Inferior parietal cortex (tissue), 1 donor: Measurements from ENCODE around the gene TMC2.

ENCODE experiments used
- DNase-seq: peaks from one replicate; pipeline ENCODE4 v3.0.0-alpha.2; 2016; ENCODE audit errors: extremely low spot score

Gene TMC2

DNA sequence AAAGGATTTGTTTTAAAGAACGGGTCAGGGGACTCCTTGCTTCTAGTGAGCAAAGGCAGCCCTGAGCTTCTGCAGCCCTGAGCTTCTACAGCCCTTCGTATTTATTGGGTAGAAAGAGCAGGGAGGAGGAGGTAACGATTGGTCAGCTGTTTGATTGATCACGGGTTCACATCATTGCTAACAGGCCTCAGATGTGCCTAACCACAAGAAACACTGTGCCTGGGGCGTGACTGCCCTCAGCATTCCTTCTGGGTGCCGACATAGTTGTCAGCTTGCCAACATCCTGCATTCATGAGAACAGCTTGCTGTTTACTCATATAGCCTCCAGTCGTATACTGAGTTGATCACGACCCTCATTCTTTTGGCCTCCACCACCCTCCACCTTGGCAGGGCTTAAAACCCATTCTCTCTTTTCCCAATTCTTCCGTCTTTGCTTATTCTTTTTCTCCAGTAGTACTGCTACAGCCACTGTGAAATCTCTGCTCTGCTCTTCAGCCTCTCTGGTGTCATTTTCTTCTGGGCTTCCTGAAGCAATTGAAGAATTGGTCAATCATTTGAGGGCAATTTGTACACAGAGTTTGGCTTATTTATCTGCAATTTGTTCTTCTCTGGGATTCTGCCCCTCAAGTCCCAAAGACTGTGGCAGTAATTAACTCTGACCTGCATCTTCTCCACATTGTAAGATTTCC, 90.6 kb downstream of the TMC2 start:
- DNase-seq = no peak

DNA sequence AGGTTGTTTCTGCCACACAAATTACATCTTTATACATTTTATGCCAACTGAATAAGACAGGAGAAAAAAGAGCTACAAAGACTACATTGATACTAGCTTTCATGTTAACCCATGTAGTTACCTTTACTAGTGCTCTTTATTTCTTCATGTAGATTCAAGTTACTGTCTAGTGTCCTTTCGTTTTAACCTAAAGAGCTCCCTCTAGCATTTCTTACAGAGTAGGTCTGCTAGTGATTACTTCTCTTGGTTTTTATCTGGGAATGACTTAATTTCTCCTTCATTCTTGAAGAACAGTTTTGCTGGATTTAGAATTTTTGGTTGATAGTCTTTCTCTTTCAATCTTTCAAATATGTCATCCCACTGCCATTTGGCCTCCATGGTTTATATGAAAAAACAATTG, 94.9 kb downstream of the TMC2 start:
- DNase-seq = no peak

DNA sequence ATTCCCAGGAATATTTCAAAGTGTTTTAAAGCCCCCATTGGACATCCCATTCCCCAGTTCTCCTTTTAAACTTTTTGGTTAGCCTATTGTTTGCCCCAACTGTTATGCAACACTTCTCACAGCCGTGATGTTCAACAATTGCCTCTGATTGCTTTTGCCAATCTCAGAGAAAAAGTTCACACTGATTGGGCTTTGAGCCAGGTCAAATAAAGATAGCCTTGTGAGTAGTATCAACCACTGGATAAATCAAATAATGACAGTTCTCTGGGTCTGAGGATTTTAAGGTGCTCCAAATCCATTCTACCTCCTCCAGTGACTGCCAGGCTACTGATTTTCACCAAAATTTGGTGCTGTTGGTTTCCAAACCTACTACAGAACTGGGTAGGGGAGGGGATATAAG, 97.0 kb downstream of the TMC2 start:
- no peak for DNase-seq

DNA sequence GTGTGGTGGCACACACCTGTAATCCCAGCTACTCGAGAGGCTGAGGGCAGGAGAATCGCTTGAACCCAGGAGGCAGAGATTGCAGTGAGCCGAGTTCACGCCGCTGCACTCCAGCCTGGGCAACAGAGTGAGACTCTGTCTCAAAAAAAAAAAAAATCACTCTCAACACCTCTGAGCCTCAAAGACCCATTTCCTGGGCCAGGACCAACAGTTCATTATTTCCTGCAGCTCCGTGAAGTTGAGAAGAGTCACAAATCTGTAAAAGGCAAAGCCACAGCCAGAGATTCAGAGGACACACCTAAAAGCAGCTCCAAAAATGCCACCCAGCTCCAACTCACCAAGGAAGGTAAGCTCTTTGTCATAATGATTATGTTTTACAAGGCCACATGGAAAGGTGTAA, 100.9 kb downstream of the TMC2 start:
- DNase-seq = no peak

DNA sequence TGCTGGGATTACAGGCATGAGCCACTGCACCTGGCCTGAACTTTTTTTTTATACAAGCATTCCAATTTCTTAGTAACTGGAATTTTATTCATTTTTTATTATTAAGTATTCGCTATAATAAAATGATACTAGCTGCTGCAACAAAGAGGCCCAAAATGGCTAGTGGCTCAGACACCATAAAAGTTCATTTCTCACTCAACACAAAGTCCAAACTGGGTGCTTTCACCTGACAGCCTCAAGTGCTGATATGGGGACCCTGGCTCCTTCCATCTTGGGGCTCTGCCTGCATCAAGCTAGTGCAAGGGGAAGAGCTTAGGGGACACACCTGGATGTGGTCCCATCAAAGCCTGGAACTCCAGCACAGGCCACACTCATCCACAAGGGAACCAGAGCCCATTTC, 103.9 kb downstream of the TMC2 start:
- DNase-seq = no peak

DNA sequence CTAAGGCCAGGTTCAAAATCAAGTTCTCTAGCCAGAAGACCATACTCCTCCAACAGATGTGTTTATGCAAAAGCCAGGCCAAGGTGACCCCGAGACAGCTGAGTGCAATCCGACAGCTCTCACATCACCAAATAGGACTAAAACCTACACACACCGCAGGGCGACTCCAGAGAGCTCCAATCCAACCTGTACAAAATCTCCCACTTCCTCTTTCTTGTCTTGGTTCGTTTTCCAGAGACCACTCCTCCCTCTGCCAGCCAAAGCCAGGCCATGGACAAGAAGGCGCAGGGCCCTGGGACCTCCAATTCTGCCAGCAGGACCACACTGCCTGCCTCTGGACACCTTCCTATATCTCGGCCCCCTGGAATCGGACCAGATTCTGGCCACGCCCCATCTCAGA, 104.5 kb downstream of the TMC2 start:
- DNase-seq = no peak

DNA sequence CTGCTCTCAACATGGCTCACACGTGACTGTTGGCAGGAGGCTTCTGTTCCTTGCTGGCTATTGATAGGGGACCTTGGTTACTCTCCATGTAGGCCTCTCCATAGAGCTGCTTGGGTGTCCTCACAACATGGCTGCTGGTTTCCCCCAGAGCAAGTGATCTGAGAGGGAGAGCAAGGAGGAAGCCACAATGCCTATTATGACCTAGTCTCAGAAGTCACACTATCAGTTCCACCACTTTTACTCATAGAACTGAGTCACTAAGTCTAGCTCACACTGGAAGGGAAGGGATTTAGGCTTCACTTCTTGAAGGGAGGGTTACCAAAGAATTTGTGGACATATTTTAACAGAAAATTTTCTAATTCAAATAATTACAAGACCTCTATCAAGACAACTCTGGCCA, 107.3 kb downstream of the TMC2 start:
- no peak for DNase-seq

DNA sequence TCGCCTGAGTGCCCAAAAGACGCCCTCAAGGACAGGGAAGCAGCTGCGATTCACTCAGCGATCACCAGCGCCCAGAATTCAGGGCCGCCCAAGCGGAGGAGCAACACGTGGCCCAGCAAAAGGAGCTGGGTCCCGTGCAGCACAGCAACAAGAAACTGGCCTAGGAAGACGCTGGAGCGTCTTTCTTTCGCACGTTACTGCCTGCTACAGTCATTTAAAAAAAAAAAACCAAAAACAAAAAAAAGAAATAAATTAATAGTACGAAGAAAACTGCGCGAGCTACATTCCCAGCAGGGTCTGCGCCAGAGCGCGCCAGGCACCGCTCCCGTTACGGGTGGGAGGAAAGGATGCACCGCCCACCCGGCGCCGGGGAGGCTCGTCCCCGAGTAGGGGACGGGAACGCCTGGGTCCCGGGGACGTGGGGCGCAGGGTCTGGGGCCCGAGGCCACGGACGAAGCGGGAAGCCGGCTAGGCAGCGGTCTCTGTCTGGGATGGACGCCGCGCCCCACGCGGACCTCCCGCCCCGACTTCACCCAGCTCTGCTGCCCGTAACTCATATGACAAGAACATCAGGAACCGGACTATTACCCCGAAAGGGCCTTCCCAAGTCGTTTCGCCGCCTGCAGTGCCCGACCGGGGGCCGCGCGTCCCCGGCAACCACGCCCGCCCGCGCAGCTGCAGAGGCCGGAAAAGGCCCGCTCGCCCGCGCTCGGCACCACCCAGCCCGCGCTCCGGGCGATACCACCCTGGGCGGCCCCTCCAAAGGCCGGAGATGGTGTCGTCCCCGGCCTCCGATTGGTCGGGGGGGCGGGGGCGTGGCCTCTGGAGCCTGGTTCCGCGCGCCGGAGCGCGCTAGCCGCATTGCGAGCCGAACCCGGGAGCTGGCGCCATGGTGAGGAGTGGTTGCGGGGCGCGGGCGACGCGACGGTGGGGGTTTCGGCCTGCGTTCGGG, 115.7 kb downstream of the TMC2 start, which contains the start of gene NOP56:
Gene NOP56 (plus strand): TSS at position 861 of the 952 bp plus-strand sequence. CDS start 29 bp downstream, at position 890.
- DNase-seq = peak; percentile 92

DNA sequence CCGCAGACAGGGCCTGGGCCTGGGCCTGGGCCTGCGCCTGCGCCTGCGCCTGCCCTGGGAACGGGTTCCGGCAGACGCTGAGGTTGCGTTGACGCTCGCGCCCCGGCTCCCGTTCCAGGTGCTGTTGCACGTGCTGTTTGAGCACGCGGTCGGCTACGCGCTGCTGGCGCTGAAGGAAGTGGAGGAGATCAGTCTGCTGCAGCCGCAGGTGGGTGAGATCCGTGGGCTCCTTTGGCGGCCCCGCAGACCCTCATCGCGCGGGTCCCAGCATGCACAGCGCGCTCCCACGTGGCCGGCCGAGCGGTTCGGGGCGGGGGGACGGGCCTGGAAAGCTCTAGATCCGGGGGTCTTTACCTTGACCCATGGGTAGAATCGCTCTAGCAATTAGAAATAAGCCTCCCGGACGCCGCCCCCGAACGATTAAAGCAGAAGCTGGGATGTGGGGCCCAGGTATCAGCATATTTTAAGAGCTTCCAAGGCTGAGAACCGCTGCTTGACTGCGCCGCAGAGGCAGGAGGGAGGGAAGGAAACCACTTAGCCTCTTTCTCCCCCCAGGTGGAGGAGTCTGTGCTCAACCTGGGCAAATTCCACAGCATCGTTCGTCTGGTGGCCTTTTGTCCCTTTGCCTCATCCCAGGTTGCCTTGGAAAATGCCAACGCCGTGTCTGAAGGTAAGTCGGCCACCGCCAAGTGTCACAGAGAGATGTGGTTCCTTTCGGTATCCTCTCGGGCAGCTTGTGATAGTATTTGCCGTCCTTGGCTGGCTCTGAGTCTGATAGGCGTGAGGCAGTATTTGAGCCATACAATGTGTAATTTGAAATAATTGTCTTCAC, 116.6 kb downstream of the TMC2 start:
- peak; percentile 54 for DNase-seq

DNA sequence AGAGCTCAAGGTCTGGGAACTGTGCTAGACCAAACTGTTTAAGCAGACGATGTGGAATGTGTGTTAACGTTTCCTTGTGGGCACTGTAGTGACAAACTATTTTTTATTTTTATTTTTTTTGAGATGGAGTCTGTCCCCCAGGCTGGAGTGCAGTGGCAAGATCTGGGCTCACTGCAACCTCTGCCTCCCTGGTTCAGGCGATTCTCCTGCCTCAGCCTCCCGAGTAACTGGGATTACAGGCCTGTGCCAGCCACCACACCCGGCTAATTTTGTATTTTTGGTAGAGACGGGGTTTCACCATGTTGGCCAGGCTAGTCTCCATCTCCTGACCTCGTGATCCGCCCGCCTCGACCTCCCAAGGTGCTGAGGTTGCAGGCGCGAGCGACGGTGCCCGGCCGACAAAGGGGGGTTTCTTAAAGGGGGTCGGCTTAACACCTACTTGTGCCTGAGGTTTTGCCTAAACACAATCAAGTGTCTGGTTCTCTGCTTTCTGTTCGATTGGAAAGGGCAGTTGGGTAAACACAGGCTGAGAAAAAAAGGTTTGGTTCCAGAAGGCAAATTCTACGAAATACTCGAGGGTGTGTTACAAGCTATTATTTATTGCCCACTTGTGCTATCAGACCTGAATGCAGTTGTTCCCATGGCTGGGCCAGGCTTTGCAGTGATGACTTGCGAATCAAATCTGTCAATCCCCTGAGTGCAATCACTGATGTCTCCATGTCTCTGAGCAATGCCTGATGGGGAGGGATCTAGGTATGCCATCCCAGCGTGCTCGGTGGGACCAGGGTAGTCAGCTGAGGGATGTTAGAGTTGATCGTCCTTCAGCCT, 117.4 kb downstream of the TMC2 start:
- DNase-seq = no peak

DNA sequence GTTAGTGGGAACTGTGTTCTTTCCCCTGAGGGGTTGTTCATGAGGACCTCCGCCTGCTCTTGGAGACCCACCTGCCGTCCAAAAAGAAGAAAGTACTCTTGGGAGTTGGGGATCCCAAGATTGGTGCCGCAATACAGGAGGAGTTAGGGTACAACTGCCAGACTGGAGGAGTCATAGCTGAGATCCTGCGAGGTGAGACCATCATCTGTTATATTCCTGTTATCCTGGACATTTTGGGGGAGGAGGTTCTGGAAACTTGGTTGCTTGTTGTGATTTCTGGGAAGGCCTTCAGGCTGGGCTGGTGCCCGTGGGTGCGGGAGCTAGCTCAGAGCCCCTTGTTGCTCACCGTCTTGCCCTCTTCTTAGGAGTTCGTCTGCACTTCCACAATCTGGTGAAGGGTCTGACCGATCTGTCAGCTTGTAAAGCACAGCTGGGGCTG, 118.0 kb downstream of the TMC2 start:
- DNase-seq = no peak

DNA sequence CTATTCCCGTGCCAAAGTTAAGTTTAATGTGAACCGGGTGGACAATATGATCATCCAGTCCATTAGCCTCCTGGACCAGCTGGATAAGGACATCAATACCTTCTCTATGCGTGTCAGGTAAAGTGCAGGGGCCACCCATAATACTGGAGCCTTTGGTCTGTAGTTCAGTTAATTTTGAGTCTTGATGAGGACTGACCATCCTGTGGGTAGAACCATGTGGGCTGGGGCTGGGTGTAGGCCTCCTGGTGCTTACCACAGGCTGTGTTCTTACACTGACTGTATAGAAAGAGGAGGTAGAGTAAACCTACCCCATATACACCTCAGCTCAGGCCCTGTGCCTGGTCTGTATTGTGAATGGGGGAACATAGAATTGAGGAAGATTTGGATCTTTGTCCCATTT, 118.5 kb downstream of the TMC2 start:
- no peak for DNase-seq

DNA sequence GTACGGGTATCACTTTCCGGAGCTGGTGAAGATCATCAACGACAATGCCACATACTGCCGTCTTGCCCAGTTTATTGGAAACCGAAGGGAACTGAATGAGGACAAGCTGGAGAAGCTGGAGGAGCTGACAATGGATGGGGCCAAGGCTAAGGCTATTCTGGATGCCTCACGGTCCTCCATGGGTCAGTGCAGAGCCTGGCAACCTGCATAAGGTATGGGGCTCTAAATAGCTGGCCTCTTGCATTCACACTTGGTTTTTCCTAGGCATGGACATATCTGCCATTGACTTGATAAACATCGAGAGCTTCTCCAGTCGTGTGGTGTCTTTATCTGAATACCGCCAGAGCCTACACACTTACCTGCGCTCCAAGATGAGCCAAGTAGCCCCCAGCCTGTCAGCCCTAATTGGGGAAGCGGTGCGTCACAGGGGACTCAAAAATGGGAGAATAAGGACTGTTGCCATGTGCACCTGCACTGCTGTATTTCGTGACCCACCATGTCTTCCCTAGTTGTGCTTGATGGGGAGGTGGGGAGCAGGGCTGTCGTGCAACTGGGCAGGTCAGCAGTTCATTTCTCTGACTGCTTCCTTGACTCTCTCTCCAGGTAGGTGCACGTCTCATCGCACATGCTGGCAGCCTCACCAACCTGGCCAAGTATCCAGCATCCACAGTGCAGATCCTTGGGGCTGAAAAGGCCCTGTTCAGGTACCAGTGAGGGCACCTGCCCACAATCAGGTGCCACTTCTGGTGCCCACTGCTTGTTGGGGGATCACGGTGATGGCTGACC, 119.2 kb downstream of the TMC2 start:
- no peak for DNase-seq

DNA sequence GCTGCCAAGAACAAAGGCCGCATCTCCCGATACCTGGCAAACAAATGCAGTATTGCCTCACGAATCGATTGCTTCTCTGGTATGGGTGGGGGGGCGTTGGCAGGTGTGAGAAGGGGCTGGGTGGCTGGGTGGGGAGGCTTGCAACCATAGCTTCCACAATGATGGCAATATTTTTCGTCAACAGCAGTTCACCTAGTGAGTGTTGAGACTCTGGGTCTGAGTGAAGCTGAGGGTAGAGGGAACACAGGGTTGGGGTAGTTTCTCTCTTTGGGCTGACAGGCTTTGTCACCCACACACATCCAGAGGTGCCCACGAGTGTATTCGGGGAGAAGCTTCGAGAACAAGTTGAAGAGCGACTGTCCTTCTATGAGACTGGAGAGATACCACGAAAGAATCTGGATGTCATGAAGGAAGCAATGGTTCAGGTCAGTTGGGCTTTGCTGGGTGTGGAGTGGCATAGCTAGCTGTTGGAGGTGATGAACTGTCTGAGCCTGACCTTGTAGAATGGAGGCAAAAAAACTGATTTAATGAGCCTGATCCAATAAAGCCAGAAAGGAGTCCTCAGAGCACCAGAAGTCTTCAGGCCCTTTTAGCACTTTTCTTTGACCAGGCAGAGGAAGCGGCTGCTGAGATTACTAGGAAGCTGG, 120.2 kb downstream of the TMC2 start:
- no peak for DNase-seq

DNA sequence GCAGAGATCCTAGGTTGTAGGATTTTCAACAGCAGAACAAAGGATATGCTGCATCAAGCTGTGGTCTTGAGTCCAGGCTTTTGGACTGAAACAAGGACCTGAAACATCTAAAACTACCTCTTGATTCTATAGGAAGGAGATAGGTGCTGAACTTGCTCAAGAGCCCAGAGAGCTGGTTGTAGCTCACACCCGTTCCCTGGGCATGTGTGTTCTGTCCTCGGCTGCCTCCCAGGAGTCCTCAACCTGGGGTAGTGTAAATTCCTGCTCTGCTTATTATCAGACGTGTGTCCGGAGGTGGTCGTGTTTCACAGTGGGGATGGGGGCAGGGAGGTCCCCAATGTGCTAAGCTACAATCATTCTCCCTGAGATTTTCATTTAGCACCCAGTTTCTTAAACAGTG, 120.9 kb downstream of the TMC2 start:
- no peak for DNase-seq

DNA sequence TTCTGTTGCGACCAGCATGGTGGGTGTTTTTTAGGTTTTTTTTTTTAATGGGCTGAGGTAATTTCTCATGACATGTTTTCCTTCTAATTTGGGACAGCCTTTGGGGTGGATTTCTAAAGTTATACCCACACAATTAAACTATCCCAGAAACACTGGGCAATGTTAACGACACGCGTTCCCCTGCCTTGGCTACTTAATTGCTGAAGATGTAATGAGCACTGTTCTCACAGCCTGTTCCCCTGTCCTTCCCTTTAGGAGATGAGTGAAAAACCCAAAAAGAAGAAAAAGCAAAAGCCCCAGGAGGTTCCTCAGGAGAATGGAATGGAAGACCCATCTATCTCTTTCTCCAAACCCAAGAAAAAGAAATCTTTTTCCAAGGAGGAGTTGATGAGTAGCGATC, 121.3 kb downstream of the TMC2 start:
- no peak for DNase-seq

DNA sequence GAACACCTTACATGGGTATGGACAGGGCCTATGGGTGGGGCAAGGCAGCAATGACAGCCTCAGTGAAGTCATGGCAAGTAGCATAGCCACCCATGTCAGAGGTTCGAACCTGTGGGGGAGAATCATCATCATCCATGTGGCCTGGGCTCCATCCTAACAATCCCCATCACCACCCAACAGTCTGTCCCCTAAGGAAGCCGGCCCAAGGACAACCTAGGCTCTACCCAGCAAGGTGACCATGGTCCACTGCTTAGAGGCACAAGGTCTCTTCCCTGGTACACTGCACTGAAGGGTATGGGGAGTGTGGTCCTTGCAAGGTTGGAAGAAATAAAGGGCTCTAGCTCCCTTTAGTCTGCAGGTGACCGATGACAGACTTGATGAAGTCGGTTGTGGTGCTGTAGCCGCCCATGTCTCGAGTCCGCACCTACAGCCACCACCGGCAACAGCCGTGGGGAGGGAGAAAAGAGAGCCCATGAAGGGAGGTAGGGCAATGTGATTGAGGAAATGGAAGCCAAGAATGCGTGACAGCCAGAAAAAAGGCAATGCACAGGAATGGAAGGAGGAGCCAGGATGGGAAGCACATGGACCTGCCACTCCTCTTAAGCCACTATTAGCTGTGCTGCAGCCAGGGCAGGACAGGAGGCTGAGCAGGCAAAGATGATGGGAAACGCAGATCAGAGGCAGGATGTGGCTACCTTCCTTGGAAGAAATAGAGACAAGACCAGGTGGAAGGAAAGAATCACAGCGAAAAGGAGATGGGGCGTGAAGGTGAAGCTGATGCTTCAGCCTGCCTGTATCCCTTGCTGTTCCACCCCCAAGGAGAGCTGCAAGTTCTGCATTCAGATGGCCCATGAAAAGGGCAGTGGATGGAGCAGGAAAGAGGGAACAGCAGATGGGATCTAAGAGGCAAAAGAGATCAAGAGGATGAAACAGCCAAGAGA, 122.3 kb downstream of the TMC2 start:
- no peak for DNase-seq

DNA sequence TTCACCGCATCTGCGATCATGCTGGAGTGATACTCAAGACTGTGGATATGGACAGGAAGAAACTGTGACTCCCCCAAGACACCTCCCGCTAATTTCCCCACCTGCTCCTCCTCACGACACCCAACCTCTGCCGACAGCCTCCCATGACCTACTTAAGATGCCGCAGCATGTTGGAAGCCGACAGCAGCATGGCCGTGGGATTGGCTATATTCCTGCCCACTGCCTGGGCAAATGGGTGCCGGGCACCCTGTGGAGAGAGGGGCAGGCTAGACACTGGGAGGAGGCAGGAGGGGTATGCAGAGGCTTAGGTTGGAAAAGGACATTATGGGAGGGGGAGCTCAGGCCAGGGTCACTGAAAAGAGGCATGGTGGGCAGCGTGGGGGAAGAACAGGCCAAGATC, 123.2 kb downstream of the TMC2 start:
- DNase-seq = no peak
